MM.1S (cell line): Measurements from ENCODE around the gene CARF.

Source experiments
- CTCF ChIP-seq: fragments of 300-600 bp; sonication (generic); IDR thresholded peaks from 2 replicates; pipeline ENCODE4 v1.5.1; 2016; ENCODE audit warnings: antibody characterized with exemption, low read length, mixed read lengths
- EZH2 ChIP-seq: fragments of 300-600 bp; sonication (generic); optimal IDR thresholded peaks from 2 replicates; pipeline ENCODE3; 2017; ENCODE audit warnings: low read depth, mild to moderate bottlenecking, antibody characterized with exemption, low read length, mixed read lengths

GRCh38 chr2:203030991-203031390 is 118.9 kb downstream of the CARF start:
- no peak for TF ChIP-seq CTCF
- TF ChIP-seq EZH2 = no peak
